C4-2B (cell line): Measurements from ENCODE around the gene TMCC3.

Experiments used
- CTCF ChIP-seq: fragments of 450-650 bp; conservative IDR thresholded peaks from 2 replicates; pipeline ENCODE4 v1.5.1; 2017; ENCODE audit warnings: mild to moderate bottlenecking
- ZFX ChIP-seq: fragments of 450-650 bp; IDR thresholded peaks from 2 replicates; pipeline ENCODE4 v1.6.1; 2017

GRCh38 chr12:94684416-94685142 is 34.2 kb upstream of the TMCC3 start:
- TF ChIP-seq CTCF = no peak
- no peak for TF ChIP-seq ZFX
